Left renal cortex interstitium (tissue), 4 donors: ENCODE data around the gene MAPK12. TPM values are rescaled to one million over a fixed set of nuclear protein-coding genes. Genes with fewer than 3 reads are reported as not detected.
"Not testable (repeated sequence)": the region's sequence is repeated elsewhere in the genome, so short reads cannot be mapped to it uniquely, and the experiment has no call there.

ENCODE experiments used
- DNase-seq, 4 donors: peaks; one replicate each; pipeline ENCODE4 v3.0.0-alpha.2; 2013; ENCODE audit warnings: low read depth in 4 of 4, low spot score in 2 of 4, missing footprints in 1 of 4
- polyA plus RNA-seq, 4 donors: library from polyadenylated mRNA; unstranded; fragments of 120-200 nt; gene quantifications; one replicate each; pipeline ENCODE4 v1.2.1, GENCODE V29; 2013; ENCODE audit not compliant: insufficient read length in 4 of 4

MAPK12 gene
- polyA plus RNA-seq, 4 donors, result 10.8 to 23.0 (median 15.1) TPM

- DNase-seq, result no peak
These were observed 21.1 kb upstream of the MAPK12 start for GRCh38 chr22:50282361-50283155.

GRCh38 chr22:50281957-50282356 is 20.5 kb upstream of the MAPK12 start:
- no peak for DNase-seq

- DNase-seq, result no peak
These were observed 19.9 kb upstream of the MAPK12 start for GRCh38 chr22:50281384-50281760.

- DNase-seq, result no peak
These were observed 19.4 kb upstream of the MAPK12 start for GRCh38 chr22:50280708-50281383.

GRCh38 chr22:50280022-50280707 is 18.7 kb upstream of the MAPK12 start:
- no peak for DNase-seq

GRCh38 chr22:50278956-50279619 is 17.6 kb upstream of the MAPK12 start:
- no peak for DNase-seq

- no peak for DNase-seq
These were observed 17.0 kb upstream of the MAPK12 start for GRCh38 chr22:50278461-50278860.

GRCh38 chr22:50277761-50278160 is 16.3 kb upstream of the MAPK12 start:
- DNase-seq, result no peak

- no peak for DNase-seq
These were observed 14.7 kb upstream of the MAPK12 start for GRCh38 chr22:50276143-50276542.

- no peak for DNase-seq
These were observed 13.9 kb upstream of the MAPK12 start for GRCh38 chr22:50275181-50276055.

- DNase-seq, result no peak
These were observed 13.3 kb upstream of the MAPK12 start for GRCh38 chr22:50274771-50275170.

GRCh38 chr22:50274311-50274710 is 12.8 kb upstream of the MAPK12 start:
- DNase-seq, result no peak

- not testable (repeated sequence) for DNase-seq
These were observed 12.3 kb upstream of the MAPK12 start for GRCh38 chr22:50273781-50274180.

- not testable (repeated sequence) for DNase-seq
These were observed 11.9 kb upstream of the MAPK12 start for GRCh38 chr22:50273352-50273751.

GRCh38 chr22:50272044-50272802 is 10.7 kb upstream of the MAPK12 start:
- DNase-seq, result no peak

GRCh38 chr22:50271519-50271970 is 10.1 kb upstream of the MAPK12 start:
- no peak for DNase-seq

- DNase-seq, result no peak
These were observed 9.3 kb upstream of the MAPK12 start for GRCh38 chr22:50270666-50271394.

GRCh38 chr22:50269970-50270665 is 8.6 kb upstream of the MAPK12 start, which contains the start of gene MAPK11:
Gene MAPK11 (minus strand): TSS chr22:50270380. CDS start chr22:50270292, 88 bp downstream.
- no peak for DNase-seq
